Measurements from ENCODE around the gene SUMF2. TPM values are rescaled to one million over a fixed set of nuclear protein-coding genes. Genes with fewer than 3 reads are reported as not detected.
A peak's percentile ranks its signal among the peaks of the same experiment; 100 is the strongest.

Gene SUMF2
- total and polyA plus RNA-seq, 2 of the 4 experiments (the other 2 are of a cell fraction), result 86.2 to 97.3 TPM

DNA sequence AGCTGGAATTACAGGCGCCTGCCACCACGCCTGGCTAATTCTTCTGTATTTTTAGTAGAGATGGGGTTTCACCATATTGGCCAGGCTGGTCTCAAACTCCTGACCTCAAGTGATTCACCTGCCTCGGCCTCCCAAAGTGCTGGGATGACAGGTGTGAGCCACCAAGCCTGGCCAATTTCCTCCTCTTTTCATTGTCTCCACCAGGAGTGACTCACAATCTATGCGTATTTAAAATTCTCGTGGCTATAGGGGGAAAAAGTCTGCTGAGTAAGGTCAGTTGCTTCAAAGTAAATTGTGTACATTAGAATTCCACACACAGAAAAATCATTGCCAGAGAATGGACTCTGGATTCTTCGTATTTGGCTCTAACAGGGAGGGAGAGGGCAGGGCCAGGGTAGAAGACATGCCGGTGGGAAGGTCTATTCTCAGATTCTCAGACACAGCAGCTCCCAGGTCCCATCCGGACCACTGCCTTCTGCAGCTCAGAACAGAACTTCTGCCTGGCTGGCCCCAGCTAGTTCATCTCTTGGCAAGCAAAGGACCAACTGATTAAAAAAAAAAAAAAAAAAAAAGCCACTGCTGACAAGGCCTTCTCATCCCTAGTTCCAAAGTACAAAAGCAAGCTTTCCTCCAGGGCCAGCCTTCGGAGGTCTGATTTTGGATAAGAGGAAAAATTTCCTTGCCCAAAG, 35.0 kb upstream of the SUMF2 start:
- no peaks in the 10 kb centered on the region for H3K27me3 ChIP-seq (ENCODE audit: control insufficient read depth, insufficient read depth, low read length)
- no peak overlapping the region for H2BK20ac ChIP-seq (ENCODE audit: low read depth, low read length)
- H4K91ac ChIP-seq (ENCODE audit: insufficient read depth, low read depth, low read length), result no peak overlapping the region; the same call in 1 of the 2 replicates
- H4K5ac ChIP-seq (ENCODE audit: low read depth, low read length), result no peak overlapping the region; the same call in 1 of the 2 replicates
- intact Hi-C loops (cut with micrococcal nuclease), result loop anchor here (2.0 to 5.0 kb wide), 2 partner anchors 22 to 33 kb away; partner anchors contain the start of gene SUMF2
- peak overlapping the region; percentile 43; the same call in 1 of the 2 replicates for H2BK120ac ChIP-seq (ENCODE audit: low read depth, low read length)
- no peak overlapping the region for H3K23ac ChIP-seq (ENCODE audit: low read depth, low read length)
- H3K4me2 ChIP-seq (ENCODE audit: low read depth, low read length), result peak overlapping the region; percentile 44; the same call in 1 of the 2 replicates
- no CpG with 5 or more reads among the region's 9 CpGs for WGBS, 2 experiments (ENCODE audit: extremely low coverage in 2 of 2, insufficient read length in 1 of 2)
- TF ChIP-seq, protein P1, sequence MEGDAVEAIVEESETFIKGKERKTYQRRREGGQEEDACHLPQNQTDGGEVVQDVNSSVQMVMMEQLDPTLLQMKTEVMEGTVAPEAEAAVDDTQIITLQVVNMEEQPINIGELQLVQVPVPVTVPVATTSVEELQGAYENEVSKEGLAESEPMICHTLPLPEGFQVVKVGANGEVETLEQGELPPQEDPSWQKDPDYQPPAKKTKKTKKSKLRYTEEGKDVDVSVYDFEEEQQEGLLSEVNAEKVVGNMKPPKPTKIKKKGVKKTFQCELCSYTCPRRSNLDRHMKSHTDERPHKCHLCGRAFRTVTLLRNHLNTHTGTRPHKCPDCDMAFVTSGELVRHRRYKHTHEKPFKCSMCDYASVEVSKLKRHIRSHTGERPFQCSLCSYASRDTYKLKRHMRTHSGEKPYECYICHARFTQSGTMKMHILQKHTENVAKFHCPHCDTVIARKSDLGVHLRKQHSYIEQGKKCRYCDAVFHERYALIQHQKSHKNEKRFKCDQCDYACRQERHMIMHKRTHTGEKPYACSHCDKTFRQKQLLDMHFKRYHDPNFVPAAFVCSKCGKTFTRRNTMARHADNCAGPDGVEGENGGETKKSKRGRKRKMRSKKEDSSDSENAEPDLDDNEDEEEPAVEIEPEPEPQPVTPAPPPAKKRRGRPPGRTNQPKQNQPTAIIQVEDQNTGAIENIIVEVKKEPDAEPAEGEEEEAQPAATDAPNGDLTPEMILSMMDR (conservative IDR thresholded peaks at IDR 0.05; ENCODE audit: low read depth, low read length), result no peak
- TF ChIP-seq NFE2L2 (IDR thresholded peaks at IDR 0.05; ENCODE audit: low read depth, low read length), result no peak
- peak; percentile 51; the same call in 1 of the 2 replicates for TF ChIP-seq MAFK (IDR thresholded peaks at IDR 0.05; ENCODE audit: low read depth, low read length)
- TF ChIP-seq RFX5 (IDR thresholded peaks at IDR 0.05; ENCODE audit: low read depth, low read length), result no peak
- TF ChIP-seq MXI1 (IDR thresholded peaks at IDR 0.05; ENCODE audit: borderline replicate concordance, low read depth, low read length), result no peak
- no peak for TF ChIP-seq BHLHE40 (IDR thresholded peaks at IDR 0.05; ENCODE audit: low read depth, low read length)
- TF ChIP-seq RAD21 (IDR thresholded peaks at IDR 0.05; ENCODE audit: low read length), result no peak
- TF ChIP-seq RCOR1 (IDR thresholded peaks at IDR 0.05; ENCODE audit: insufficient replicate concordance, low read length), result no peak
- no peak for TF ChIP-seq CHD1 (IDR thresholded peaks at IDR 0.05; ENCODE audit: low read depth, low read length)
- peak; percentile 43; the same call in 1 of the 2 replicates for TF ChIP-seq FOS (IDR thresholded peaks at IDR 0.05; ENCODE audit: low read depth, low read length)
- TF ChIP-seq CEBPB (IDR thresholded peaks at IDR 0.05; ENCODE audit: low read depth, low read length), result no peak
- TF ChIP-seq SMC3 (IDR thresholded peaks at IDR 0.05; ENCODE audit: low read depth, low read length), result no peak
- peak overlapping the region; percentile 73 for H2AFZ ChIP-seq (replicated peaks; ENCODE audit: low read length, poor library complexity)
- dilution Hi-C loops (cut with HindIII; ENCODE audit: low sequenced_read_pairs, unreplicated experiment), result no loop called here
- no TSS peak for BruUV-seq (replicated peaks)
- 0 out of 2 replicates have a peak overlapping the region, but pooled peaks have one; percentile 90 for H2AK5ac ChIP-seq (ENCODE audit: low read depth, low read length)
- H3K27ac ChIP-seq (ENCODE audit: insufficient read depth, low read length), result peak overlapping the region; percentile 69
- in situ Hi-C loops (cut with MboI; ENCODE audit: low sequenced_read_pairs), result no loop called here
- peak overlapping the region; percentile 72 for H2BK5ac ChIP-seq (ENCODE audit: low read depth, low read length, poor library complexity, severe bottlenecking)
- H3K4me1 ChIP-seq (ENCODE audit: control insufficient read depth, insufficient read depth, low read length), result peaks cover 8% of the 10 kb centered on the region
- H3K9ac ChIP-seq (ENCODE audit: low read depth, low read length), result no peak overlapping the region
- peak overlapping the region; percentile 24; the same call in 1 of the 2 replicates for H3K18ac ChIP-seq (ENCODE audit: low read depth, low read length)
- peaks cover 14% of the 10 kb centered on the region; the same call in 1 of the 2 replicates for H3K9me1 ChIP-seq (ENCODE audit: insufficient read depth, low read length)
- ATAC-seq (ENCODE audit: low read depth) (peak; percentile 73), DNase-seq (peak; percentile 93)
- no peaks in the 10 kb centered on the region for H3K9me3 ChIP-seq (ENCODE audit: control insufficient read depth, insufficient read depth, low read length)
- H3K4me3 ChIP-seq (ENCODE audit: insufficient read depth, low read depth, low read length), result no peak overlapping the region
- H3K79me1 ChIP-seq (ENCODE audit: low read depth in 1 of 2, low read length in 2 of 2), result peaks cover 19 to 62% of the 10 kb centered on the region in 2 experiments
- H3K36me3 ChIP-seq (ENCODE audit: control insufficient read depth, insufficient read depth, low read length), result peaks cover 7% of the 10 kb centered on the region
- POLR2A ChIA-PET (ENCODE audit: unreplicated experiment), result no interaction called here
- CTCF ChIA-PET, result no interaction called here
- H4K20me1 ChIP-seq (ENCODE audit: insufficient read depth, low read length), result peaks cover 7% of the 10 kb centered on the region; the same call in 1 of the 2 replicates
- peak overlapping the region; percentile 50; the same call in 1 of the 2 replicates for H3K4ac ChIP-seq (ENCODE audit: low read depth, low read length)
- peak overlapping the region; percentile 17; the same call in 1 of the 2 replicates for H3K56ac ChIP-seq (ENCODE audit: extremely low read depth, insufficient read depth, low read length)
- peak overlapping the region in 1 of 2 experiments; percentile 73; a peak in 2 of 4 replicates for H4K8ac ChIP-seq (ENCODE audit: low read depth in 2 of 2, low read length in 2 of 2)
- no peak overlapping the region for H2BK15ac ChIP-seq (ENCODE audit: low read depth, low read length)
- no peak overlapping the region for H3K14ac ChIP-seq (replicated peaks; ENCODE audit: low read depth, low read length)
- peak overlapping the region; percentile 51 for H2AK9ac ChIP-seq (replicated peaks; ENCODE audit: low read depth, low read length, poor library complexity)
